ENCODE results near the gene ATXN7L1.
"Not testable (repeated sequence)": the region's sequence is repeated elsewhere in the genome, so short reads cannot be mapped to it uniquely, and the experiment has no call there.

ATXN7L1 gene

DNA sequence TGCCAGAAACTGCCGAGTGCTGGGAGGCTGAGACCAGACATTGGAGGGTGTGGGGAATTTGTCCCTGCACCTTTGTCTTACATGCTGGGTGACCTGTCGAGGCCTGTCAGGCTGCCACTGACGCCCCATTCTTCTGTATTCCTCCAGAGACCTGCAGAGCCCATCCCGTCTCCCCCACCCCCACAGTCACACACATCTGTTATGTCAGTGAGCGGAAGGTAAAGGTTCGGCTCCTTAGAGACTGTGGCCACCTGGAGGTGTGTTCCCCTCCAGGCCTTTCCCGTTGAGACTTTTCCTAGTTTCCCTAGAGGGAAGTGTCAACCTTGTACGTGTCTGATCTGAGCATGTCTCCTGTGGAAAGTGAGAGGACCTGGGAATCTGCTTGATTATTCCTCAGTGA lies 84.5 kb downstream of the ATXN7L1 start:
- peaks cover 4% of the 10 kb centered on the region for H3K36me3 ChIP-seq
- TF ChIP-seq, protein P1, sequence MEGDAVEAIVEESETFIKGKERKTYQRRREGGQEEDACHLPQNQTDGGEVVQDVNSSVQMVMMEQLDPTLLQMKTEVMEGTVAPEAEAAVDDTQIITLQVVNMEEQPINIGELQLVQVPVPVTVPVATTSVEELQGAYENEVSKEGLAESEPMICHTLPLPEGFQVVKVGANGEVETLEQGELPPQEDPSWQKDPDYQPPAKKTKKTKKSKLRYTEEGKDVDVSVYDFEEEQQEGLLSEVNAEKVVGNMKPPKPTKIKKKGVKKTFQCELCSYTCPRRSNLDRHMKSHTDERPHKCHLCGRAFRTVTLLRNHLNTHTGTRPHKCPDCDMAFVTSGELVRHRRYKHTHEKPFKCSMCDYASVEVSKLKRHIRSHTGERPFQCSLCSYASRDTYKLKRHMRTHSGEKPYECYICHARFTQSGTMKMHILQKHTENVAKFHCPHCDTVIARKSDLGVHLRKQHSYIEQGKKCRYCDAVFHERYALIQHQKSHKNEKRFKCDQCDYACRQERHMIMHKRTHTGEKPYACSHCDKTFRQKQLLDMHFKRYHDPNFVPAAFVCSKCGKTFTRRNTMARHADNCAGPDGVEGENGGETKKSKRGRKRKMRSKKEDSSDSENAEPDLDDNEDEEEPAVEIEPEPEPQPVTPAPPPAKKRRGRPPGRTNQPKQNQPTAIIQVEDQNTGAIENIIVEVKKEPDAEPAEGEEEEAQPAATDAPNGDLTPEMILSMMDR (IDR thresholded peaks at IDR 0.05) = no peak
- H3K27me3 ChIP-seq = no peaks in the 10 kb centered on the region
- H3K9me3 ChIP-seq = no peaks in the 10 kb centered on the region
- no peaks in the 10 kb centered on the region for H3K4me1 ChIP-seq (ENCODE audit: control insufficient read depth in 1 of 2, insufficient read depth in 1 of 2, low read depth in 1 of 2, low read length in 1 of 2)
- H3K4me3 ChIP-seq (ENCODE audit: low read depth in 1 of 2, low read length in 1 of 2) = no peak overlapping the region
- H3K27ac ChIP-seq = no peak overlapping the region

DNA sequence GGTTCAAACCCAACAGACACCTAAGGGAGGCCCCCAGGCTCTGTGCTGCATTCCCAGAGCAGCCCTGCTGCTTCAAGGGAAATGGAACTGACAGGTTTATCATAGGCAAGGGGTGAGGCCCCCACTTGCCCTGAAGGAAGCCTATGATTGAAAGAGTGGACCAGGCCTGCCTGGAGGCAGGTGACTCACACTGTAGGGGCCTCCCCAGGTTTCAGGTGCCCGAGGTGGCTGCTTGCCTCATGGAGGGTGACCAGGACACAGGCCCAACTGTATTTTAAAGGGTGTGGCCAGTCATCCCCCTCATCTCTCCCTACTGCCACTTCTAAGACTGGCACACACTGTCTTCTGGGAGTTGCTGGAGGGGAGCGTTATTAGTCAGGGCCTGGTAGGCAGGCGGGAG lies 85.4 kb downstream of the ATXN7L1 start:
- no peaks in the 10 kb centered on the region for H3K27me3 ChIP-seq
- H3K9me3 ChIP-seq = no peaks in the 10 kb centered on the region
- H3K36me3 ChIP-seq = peaks cover 4% of the 10 kb centered on the region
- no peak overlapping the region for H3K4me3 ChIP-seq (ENCODE audit: low read depth in 1 of 2, low read length in 1 of 2)
- TF ChIP-seq, protein P1 (IDR thresholded peaks at IDR 0.05) = no peak
- no peaks in the 10 kb centered on the region for H3K4me1 ChIP-seq (ENCODE audit: control insufficient read depth in 1 of 2, insufficient read depth in 1 of 2, low read depth in 1 of 2, low read length in 1 of 2)
- H3K27ac ChIP-seq = no peak overlapping the region

DNA sequence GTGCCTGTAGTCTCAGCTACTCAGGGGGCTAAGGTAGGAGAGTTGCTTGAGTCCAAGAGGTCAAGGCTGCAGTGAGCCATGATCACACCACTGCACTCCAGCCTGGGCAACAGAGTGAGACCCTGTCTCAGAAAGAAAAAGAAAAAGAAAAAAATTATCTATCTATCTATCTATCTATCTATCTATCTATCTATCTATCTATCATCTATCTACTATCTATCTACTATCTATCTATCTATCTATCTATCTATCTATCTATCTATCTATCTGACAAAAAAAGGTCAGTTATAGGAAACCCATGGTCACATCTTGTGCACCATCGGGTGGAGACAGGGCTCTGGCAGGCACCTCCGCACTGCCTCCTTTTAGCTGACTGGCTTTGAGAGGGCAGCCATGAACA lies 85.9 kb downstream of the ATXN7L1 start:
- not testable (repeated sequence) for H3K4me1 ChIP-seq (ENCODE audit: control insufficient read depth in 1 of 2, insufficient read depth in 1 of 2, low read depth in 1 of 2, low read length in 1 of 2); H3K27ac ChIP-seq; H3K27me3 ChIP-seq; H3K9me3 ChIP-seq; H3K4me3 ChIP-seq (ENCODE audit: low read depth in 1 of 2, low read length in 1 of 2); H3K36me3 ChIP-seq

DNA sequence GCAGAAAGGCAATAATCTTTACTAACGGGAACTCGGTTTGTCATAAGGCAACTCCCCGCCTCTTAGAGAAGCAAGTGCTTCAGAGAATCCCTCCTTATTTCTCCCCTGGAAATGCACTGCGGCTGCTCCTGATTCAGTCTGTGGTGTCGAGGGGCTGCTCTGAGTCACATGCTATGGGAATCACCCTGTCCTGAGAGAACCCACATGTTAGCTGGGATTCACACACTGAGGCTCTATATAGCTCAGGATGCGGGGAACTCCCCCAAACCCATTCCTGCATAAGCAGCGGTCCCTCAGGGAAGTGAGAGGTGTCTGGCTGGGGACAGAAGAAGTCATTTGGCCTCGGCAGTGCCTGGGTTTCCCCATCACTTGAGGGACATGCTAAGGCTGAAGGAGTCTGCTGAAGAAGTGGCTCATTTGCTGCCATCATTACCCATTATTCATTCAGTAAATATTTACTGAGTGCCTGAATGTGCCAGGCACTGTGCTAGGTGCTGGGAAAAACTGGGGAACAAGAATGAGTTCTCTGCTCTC lies 87.5 kb downstream of the ATXN7L1 start:
- H3K4me3 ChIP-seq (ENCODE audit: low read depth in 1 of 2, low read length in 1 of 2) = no peak overlapping the region
- H3K36me3 ChIP-seq = peaks cover 4% of the 10 kb centered on the region
- no peaks in the 10 kb centered on the region for H3K9me3 ChIP-seq
- H3K4me1 ChIP-seq (ENCODE audit: control insufficient read depth in 1 of 2, insufficient read depth in 1 of 2, low read depth in 1 of 2, low read length in 1 of 2) = no peaks in the 10 kb centered on the region
- TF ChIP-seq, protein P1 (IDR thresholded peaks at IDR 0.05) = no peak
- no peak overlapping the region for H3K27ac ChIP-seq
- no peaks in the 10 kb centered on the region for H3K27me3 ChIP-seq

DNA sequence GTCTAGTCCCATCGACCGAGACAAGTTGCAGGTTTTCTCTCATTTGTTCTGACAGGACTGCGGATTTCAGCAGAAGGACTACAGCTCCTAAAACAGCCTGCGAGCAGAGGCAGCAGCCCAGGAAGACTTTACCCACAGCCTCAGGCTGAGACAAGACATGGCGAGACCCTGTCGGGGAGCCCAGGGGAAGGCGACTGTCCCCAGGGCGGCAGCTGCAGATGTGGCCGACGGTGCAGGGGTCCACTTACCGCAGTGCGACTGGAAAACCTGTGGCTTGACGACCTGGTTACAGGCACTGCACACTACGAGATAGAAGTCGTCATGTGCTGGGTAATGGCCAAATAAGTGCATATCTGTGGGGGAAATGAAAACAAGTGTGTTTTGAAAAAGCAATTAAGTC lies 88.0 kb downstream of the ATXN7L1 start:
- no peak overlapping the region for H3K27ac ChIP-seq
- H3K36me3 ChIP-seq = peaks cover 4% of the 10 kb centered on the region

DNA sequence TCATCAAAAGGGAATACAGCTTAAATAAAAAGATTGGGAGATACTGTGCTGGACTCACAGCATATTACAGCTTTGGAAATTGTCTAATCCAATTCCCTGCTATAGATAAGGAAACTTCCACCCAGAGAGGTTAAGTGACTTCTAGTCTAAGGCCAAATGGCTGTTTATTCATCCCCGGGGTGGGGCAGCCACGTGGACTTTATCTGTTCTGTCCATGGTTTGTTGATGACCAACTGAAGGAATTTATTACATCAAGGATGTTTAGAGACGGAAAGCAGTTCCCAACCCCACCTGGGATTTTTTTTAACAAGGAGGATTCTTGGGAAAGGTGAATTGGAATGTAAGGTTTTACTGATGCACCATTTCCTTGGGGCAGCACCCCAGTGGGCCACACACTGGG lies 88.6 kb downstream of the ATXN7L1 start:
- no peaks in the 10 kb centered on the region for H3K9me3 ChIP-seq
- no peaks in the 10 kb centered on the region for H3K4me1 ChIP-seq (ENCODE audit: control insufficient read depth in 1 of 2, insufficient read depth in 1 of 2, low read depth in 1 of 2, low read length in 1 of 2)
- H3K36me3 ChIP-seq = peaks cover 4% of the 10 kb centered on the region
- no peaks in the 10 kb centered on the region for H3K27me3 ChIP-seq
- TF ChIP-seq, protein P1 (IDR thresholded peaks at IDR 0.05) = no peak
- no peak overlapping the region for H3K4me3 ChIP-seq (ENCODE audit: low read depth in 1 of 2, low read length in 1 of 2)
- no peak overlapping the region for H3K27ac ChIP-seq

More for the DNA sequence above, 88.0 kb downstream of the ATXN7L1 start:
- Histone ChIP-seq H3K9me3 (no peaks in the 10 kb centered on the region), H3K27me3 (no peaks in the 10 kb centered on the region), H3K4me3 (ENCODE audit: low read depth in 1 of 2, low read length in 1 of 2) (no peak overlapping the region), H3K4me1 (ENCODE audit: control insufficient read depth in 1 of 2, insufficient read depth in 1 of 2, low read depth in 1 of 2, low read length in 1 of 2) (no peaks in the 10 kb centered on the region)
- TF ChIP-seq, protein P1 (IDR thresholded peaks at IDR 0.05) = no peak
